ENCODE results near the gene RBMY1J.
"Not testable (repeated sequence)": the region's sequence is repeated elsewhere in the genome, so short reads cannot be mapped to it uniquely, and the experiment has no call there.

Gene RBMY1J

GRCh38 chrY:22403110-22403509 lies at the start of gene RBMY1J:
TSS of gene RBMY1J (plus strand) at chrY:22403410. CDS start at chrY:22405448, 2,038 bp downstream.
- not testable (repeated sequence) for DNase-seq

DNA sequence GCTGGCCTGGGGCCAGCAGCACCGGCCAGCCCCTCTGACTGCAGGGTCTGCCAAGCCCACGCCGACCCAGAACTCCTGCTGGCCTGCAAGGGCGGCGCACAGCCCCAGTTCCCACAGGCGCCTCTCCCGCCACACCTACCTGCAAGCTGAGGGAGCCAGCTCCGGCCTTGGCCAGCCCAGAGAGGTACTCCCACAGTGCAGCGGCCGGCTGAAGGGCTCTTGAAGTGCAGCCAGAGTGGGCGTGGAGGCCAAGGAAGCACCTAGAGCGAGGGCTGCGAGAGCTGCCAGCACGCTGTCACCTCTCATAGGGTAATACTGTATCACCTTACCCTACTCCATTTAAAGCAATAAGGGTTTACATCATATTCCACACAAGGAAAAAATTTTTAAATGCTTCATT lies 35.8 kb upstream of the RBMY1J start:
- no peak for DNase-seq

DNA sequence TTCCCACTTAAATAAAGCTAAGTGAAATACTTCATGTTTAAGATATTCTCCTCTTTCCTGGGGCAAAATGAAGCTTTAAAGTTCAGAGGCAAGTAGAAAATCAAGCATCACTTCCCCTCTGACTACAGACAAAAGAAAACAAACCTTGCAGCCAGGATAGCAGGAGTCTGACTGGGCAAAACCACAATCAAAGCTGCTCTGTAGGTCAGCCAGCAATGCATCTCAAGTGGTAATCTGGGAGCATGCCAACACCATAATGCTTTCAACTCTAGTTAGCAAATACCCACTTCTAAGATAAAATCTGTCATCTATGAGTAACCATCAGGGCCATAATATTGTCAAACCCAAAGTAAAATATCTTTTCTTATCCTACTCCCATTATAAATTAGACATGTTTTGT lies 32.6 kb upstream of the RBMY1J start:
- no peak for DNase-seq

DNA sequence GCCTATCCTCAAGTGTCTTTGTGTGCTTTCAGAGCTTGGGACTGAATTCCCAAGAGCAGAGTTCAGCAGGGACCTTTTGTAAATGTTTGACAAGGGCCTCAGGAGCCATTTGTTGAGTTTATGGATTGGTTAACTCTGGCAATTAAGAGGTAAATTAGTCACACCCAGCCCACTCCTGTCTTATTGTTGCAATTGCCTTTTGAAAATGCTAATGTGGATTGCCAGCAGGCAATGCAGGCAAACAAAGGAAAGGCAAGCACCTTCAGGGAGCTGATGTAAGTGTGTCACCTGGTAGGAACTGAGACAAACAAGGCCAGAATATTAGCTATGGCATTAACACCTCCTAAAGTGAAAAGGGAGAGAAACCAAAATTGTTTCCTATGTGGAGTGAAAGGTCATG lies 29.7 kb upstream of the RBMY1J start:
- DNase-seq: no peak

DNA sequence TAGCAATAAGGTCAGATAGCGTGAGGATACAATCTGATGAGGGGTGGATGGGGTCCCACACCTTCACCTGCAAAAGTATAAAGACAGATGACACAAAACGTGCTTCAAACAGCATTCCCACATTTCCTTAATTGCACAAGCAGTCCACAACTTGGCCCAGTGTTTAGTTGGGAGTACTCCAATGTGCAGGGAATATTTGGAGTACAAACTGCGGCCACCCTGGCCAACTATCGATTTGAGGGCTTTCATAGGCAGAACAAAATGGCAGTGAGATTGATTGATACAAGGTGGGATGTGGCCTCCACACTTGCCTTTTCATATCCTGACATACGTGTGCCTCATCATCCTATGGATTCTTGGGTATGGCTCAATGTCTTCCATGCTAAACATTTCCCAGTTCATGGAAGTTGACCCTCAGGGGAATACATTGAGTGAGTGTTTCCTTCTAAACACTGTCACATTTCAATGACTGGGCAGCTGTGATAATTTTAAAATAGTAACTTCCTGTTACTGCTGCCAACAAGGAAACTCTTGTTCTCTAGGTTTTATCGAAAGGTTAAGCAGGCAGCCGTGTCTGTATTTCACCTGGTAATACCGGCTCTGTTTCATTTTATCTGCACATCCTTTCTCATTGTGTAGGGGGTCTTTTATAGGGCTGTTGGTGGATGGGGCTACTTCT lies 41.6 kb downstream of the RBMY1J start:
- DNase-seq: not testable (repeated sequence)

- DNase-seq: not testable (repeated sequence)
Measured at GRCh38 chrY:22455522-22455921, 52.3 kb downstream of the RBMY1J start.

GRCh38 chrY:22461962-22462361 lies 58.8 kb downstream of the RBMY1J start:
- DNase-seq: not testable (repeated sequence)
